GM12878 (cell line): Measurements from ENCODE around the gene PLEKHG4B.

Experiments used
- EGR1 ChIP-seq, 2 experiments: IDR thresholded peaks; 1 replicate in 1 of 2; 2 replicates in 1 of 2; pipeline ENCODE4 v1.6.1; 2011 to 2012; ENCODE audit warnings: low read depth in 2 of 2, low read length in 2 of 2, borderline replicate concordance in 1 of 2, mild to moderate bottlenecking in 1 of 2, moderate library complexity in 1 of 2
- EP300 ChIP-seq, 2 experiments: fragments of 150-350 bp in 1 of 2; IDR thresholded peaks; 2 replicates each; pipeline ENCODE4 v1.6.1; 2011 to 2012; ENCODE audit warnings: low read depth in 2 of 2, low read length in 2 of 2, borderline replicate concordance in 1 of 2, improper control_type of control experiment in 1 of 2, inconsistent platforms in 1 of 2; ENCODE audit not compliant: control insufficient read depth in 1 of 2
- GABPA ChIP-seq: IDR thresholded peaks from 2 replicates; pipeline ENCODE4 v1.6.1; 2014; ENCODE audit warnings: antibody characterized with exemption, low read depth, mild to moderate bottlenecking, inconsistent platforms
- POLR2AphosphoS5 ChIP-seq: IDR thresholded peaks from 2 replicates; pipeline ENCODE4 v1.6.1; 2011; ENCODE audit warnings: mild to moderate bottlenecking, low read length, inconsistent platforms
- TARDBP ChIP-seq: IDR thresholded peaks from 2 replicates; pipeline ENCODE4 v1.6.1; 2016; ENCODE audit warnings: borderline replicate concordance
- TF ChIP-seq, protein P1 (sequence below): fragments of 450-650 bp; formaldehyde crosslinking; IDR thresholded peaks from 2 replicates; pipeline ENCODE4 v1.4.0; 2020; ENCODE audit warnings: mild to moderate bottlenecking, moderate library complexity
- TF ChIP-seq, protein P2 (sequence below): IDR thresholded peaks from 2 replicates; pipeline ENCODE4 v1.6.1; 2012; ENCODE audit warnings: improper control_type of control experiment, low read depth, low read length; ENCODE audit not compliant: insufficient replicate concordance

DNA sequence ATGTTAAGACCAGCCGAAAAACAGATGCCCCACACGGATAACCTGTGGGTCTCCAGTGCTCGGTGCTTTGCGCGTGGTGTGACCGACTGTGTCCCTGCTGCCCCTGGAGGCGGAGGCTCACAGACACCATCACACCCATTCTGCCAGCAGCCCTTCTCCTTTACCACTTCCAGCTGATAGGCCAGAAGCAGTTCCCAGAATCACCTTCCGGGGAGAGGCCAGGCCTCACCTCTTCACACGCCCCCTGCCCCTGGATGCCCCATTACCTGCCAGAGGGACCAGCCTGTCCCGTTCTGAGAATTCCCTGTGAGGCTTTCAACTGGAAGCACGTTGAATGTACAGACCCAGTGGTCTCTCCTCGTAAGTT lies 77.7 kb downstream of the PLEKHG4B start:
- TF ChIP-seq, protein P1, sequence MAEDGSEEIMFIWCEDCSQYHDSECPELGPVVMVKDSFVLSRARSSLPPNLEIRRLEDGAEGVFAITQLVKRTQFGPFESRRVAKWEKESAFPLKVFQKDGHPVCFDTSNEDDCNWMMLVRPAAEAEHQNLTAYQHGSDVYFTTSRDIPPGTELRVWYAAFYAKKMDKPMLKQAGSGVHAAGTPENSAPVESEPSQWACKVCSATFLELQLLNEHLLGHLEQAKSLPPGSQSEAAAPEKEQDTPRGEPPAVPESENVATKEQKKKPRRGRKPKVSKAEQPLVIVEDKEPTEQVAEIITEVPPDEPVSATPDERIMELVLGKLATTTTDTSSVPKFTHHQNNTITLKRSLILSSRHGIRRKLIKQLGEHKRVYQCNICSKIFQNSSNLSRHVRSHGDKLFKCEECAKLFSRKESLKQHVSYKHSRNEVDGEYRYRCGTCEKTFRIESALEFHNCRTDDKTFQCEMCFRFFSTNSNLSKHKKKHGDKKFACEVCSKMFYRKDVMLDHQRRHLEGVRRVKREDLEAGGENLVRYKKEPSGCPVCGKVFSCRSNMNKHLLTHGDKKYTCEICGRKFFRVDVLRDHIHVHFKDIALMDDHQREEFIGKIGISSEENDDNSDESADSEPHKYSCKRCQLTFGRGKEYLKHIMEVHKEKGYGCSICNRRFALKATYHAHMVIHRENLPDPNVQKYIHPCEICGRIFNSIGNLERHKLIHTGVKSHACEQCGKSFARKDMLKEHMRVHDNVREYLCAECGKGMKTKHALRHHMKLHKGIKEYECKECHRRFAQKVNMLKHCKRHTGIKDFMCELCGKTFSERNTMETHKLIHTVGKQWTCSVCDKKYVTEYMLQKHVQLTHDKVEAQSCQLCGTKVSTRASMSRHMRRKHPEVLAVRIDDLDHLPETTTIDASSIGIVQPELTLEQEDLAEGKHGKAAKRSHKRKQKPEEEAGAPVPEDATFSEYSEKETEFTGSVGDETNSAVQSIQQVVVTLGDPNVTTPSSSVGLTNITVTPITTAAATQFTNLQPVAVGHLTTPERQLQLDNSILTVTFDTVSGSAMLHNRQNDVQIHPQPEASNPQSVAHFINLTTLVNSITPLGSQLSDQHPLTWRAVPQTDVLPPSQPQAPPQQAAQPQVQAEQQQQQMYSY (CRISPR knock-in tag), result no peak
- TF ChIP-seq, protein P2, sequence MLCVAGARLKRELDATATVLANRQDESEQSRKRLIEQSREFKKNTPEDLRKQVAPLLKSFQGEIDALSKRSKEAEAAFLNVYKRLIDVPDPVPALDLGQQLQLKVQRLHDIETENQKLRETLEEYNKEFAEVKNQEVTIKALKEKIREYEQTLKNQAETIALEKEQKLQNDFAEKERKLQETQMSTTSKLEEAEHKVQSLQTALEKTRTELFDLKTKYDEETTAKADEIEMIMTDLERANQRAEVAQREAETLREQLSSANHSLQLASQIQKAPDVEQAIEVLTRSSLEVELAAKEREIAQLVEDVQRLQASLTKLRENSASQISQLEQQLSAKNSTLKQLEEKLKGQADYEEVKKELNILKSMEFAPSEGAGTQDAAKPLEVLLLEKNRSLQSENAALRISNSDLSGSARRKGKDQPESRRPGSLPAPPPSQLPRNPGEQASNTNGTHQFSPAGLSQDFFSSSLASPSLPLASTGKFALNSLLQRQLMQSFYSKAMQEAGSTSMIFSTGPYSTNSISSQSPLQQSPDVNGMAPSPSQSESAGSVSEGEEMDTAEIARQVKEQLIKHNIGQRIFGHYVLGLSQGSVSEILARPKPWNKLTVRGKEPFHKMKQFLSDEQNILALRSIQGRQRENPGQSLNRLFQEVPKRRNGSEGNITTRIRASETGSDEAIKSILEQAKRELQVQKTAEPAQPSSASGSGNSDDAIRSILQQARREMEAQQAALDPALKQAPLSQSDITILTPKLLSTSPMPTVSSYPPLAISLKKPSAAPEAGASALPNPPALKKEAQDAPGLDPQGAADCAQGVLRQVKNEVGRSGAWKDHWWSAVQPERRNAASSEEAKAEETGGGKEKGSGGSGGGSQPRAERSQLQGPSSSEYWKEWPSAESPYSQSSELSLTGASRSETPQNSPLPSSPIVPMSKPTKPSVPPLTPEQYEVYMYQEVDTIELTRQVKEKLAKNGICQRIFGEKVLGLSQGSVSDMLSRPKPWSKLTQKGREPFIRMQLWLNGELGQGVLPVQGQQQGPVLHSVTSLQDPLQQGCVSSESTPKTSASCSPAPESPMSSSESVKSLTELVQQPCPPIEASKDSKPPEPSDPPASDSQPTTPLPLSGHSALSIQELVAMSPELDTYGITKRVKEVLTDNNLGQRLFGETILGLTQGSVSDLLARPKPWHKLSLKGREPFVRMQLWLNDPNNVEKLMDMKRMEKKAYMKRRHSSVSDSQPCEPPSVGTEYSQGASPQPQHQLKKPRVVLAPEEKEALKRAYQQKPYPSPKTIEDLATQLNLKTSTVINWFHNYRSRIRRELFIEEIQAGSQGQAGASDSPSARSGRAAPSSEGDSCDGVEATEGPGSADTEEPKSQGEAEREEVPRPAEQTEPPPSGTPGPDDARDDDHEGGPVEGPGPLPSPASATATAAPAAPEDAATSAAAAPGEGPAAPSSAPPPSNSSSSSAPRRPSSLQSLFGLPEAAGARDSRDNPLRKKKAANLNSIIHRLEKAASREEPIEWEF, result no peak
- TF ChIP-seq TARDBP (no peak), EGR1 (IDR thresholded peaks at IDR 0.05; ENCODE audit: borderline replicate concordance in 1 of 2, low read depth in 2 of 2, low read length in 2 of 2) (no peak), GABPA (no peak), POLR2AphosphoS5 (no peak), EP300 (IDR thresholded peaks at IDR 0.05; ENCODE audit: borderline replicate concordance in 1 of 2, control insufficient read depth in 1 of 2, low read depth in 2 of 2, low read length in 2 of 2) (no peak)
